Measurements from ENCODE around the gene AGBL3.

Gene AGBL3

GRCh38 chr7:134948736-134949135 is 37.6 kb upstream of the AGBL3 start:
- TF ChIP-seq, protein P1, sequence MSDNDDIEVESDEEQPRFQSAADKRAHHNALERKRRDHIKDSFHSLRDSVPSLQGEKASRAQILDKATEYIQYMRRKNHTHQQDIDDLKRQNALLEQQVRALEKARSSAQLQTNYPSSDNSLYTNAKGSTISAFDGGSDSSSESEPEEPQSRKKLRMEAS (IDR thresholded peaks at IDR 0.05): no peak
- TF ChIP-seq TAF1 (IDR thresholded peaks at IDR 0.05; ENCODE audit: low read depth) (no peak), CEBPB (IDR thresholded peaks at IDR 0.05) (no peak)

GRCh38 chr7:134949171-134949570 is 37.1 kb upstream of the AGBL3 start:
- TF ChIP-seq TAF1 (IDR thresholded peaks at IDR 0.05; ENCODE audit: low read depth): no peak
- no peak for TF ChIP-seq EGR1 (IDR thresholded peaks at IDR 0.05)
- TF ChIP-seq, protein P1 (IDR thresholded peaks at IDR 0.05): no peak
- TF ChIP-seq TCF12 (IDR thresholded peaks at IDR 0.05; ENCODE audit: low read depth): no peak
- TF ChIP-seq USF1 (IDR thresholded peaks at IDR 0.05): no peak
- no peak for TF ChIP-seq EP300 (IDR thresholded peaks at IDR 0.05; ENCODE audit: borderline replicate concordance)
- no peak for TF ChIP-seq FOXM1 (IDR thresholded peaks at IDR 0.05; ENCODE audit: borderline replicate concordance, low read depth)
- no peak for TF ChIP-seq TEAD4 (IDR thresholded peaks at IDR 0.05)
- no peak for TF ChIP-seq RAD21 (IDR thresholded peaks at IDR 0.05; ENCODE audit: low read depth)

DNA sequence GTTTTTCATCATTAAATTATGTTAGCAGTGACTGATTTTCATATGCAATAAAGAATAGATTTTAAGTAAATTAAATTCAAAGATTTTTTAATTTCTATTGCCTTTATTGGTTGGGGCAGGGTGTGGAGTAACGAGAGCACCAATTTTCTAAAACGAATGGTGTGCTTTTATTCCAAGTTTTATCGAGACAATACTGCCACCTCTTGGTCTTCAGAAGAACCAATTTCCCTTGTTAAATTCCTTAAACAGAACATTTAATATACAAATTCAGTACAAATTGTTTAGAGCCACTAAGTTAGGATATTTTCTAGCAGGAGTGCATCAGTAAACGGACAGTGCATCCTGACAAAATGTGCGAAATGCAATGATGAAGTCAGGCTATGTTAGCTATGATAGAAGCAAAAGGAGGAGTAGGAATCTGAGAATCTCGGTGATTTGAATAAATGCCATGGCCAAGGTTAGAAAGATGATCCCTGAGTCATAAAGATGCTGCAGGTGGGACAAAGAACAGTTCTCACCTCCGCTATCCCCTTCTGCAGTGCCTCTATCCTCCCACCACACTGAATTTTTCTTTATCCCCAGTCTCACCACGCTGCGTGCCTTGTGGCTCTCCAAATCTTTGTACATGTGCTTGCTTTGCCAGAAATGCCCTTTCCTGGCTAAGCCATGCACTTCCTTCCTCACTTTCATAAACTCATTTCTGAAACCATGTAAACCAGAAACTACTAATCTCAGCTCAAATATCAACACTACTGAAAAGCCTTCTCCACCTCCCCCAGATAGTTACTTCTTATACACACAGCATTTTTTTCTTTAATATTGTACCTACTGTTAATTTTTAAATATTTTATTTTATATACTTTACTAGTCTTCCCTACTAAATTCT is 31.9 kb upstream of the AGBL3 start:
- no peak for TF ChIP-seq FOXM1 (IDR thresholded peaks at IDR 0.05; ENCODE audit: borderline replicate concordance, low read depth)
- no peak for TF ChIP-seq EGR1 (IDR thresholded peaks at IDR 0.05)
- peak; percentile 69 for TF ChIP-seq RAD21 (IDR thresholded peaks at IDR 0.05; ENCODE audit: low read depth)
- TF ChIP-seq, protein P1 (IDR thresholded peaks at IDR 0.05): no peak

DNA sequence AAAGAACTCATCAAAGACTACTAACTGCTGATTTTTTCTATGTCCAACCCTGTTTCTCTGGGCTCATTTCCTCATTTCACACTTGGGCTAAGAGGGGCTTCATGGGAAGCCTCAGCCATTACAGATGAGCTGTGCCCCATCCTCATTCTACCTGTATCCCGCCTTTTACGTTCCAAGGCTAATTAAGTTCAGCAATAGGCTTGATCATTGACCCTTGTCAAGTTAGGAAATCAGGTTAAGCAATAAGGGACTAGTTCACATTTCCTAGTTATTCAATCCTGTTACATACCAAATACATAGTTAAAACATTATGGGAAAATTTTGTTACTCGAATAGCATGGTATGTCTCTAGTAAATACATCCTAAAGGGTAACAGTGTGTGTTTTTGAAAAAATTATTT is 29.3 kb upstream of the AGBL3 start:
- TF ChIP-seq CREB1 (IDR thresholded peaks at IDR 0.05; ENCODE audit: low read depth): no peak
- TF ChIP-seq CEBPB (IDR thresholded peaks at IDR 0.05): no peak
- no peak for TF ChIP-seq ZBTB7A (IDR thresholded peaks at IDR 0.05; ENCODE audit: low read depth)
- TF ChIP-seq TEAD4 (IDR thresholded peaks at IDR 0.05): no peak

- no peak for TF ChIP-seq REST (IDR thresholded peaks at IDR 0.05; ENCODE audit: low read depth)
- TF ChIP-seq TAF1 (IDR thresholded peaks at IDR 0.05; ENCODE audit: low read depth): no peak
- no peak for TF ChIP-seq EP300 (IDR thresholded peaks at IDR 0.05; ENCODE audit: borderline replicate concordance)
- TF ChIP-seq EGR1 (IDR thresholded peaks at IDR 0.05): no peak
- no peak for TF ChIP-seq CREB1 (IDR thresholded peaks at IDR 0.05; ENCODE audit: low read depth)
- no peak for TF ChIP-seq ZBTB7A (IDR thresholded peaks at IDR 0.05; ENCODE audit: low read depth)
- TF ChIP-seq YY1 (IDR thresholded peaks at IDR 0.05; ENCODE audit: low read depth): no peak
- no peak for TF ChIP-seq TEAD4 (IDR thresholded peaks at IDR 0.05)
- TF ChIP-seq RAD21 (IDR thresholded peaks at IDR 0.05; ENCODE audit: low read depth): no peak
Measured at GRCh38 chr7:134959810-134960209, 26.5 kb upstream of the AGBL3 start.

- no peak for TF ChIP-seq EGR1 (IDR thresholded peaks at IDR 0.05)
Measured at GRCh38 chr7:134962270-134962780, 24.0 kb upstream of the AGBL3 start.

GRCh38 chr7:134963036-134963435 is 23.3 kb upstream of the AGBL3 start:
- TF ChIP-seq EP300 (IDR thresholded peaks at IDR 0.05; ENCODE audit: borderline replicate concordance) (no peak), TCF12 (IDR thresholded peaks at IDR 0.05; ENCODE audit: low read depth) (no peak), CEBPB (IDR thresholded peaks at IDR 0.05) (no peak), RAD21 (IDR thresholded peaks at IDR 0.05; ENCODE audit: low read depth) (no peak), TEAD4 (IDR thresholded peaks at IDR 0.05) (no peak), REST (IDR thresholded peaks at IDR 0.05; ENCODE audit: low read depth) (no peak), FOXM1 (IDR thresholded peaks at IDR 0.05; ENCODE audit: borderline replicate concordance, low read depth) (no peak), ZBTB7A (IDR thresholded peaks at IDR 0.05; ENCODE audit: low read depth) (no peak), TAF1 (IDR thresholded peaks at IDR 0.05; ENCODE audit: low read depth) (no peak), NFIC (IDR thresholded peaks at IDR 0.05) (no peak), CREB1 (IDR thresholded peaks at IDR 0.05; ENCODE audit: low read depth) (no peak)

All from Ishikawa (cell line).